Fibroblast of skin of left biceps (primary cell): ENCODE data around the gene HS3ST4.
"Not testable (repeated sequence)": the region's sequence is repeated elsewhere in the genome, so short reads cannot be mapped to it uniquely, and the experiment has no call there.

ENCODE experiments used
- DNase-seq, 2 experiments: peaks; one replicate each; pipeline ENCODE4 v3.0.0-alpha.2; 2013; ENCODE audit warnings: low read depth in 2 of 2

Gene HS3ST4

GRCh38 chr16:25988882-25989281, 297.1 kb downstream of the HS3ST4 start:
- no peak for DNase-seq

DNA sequence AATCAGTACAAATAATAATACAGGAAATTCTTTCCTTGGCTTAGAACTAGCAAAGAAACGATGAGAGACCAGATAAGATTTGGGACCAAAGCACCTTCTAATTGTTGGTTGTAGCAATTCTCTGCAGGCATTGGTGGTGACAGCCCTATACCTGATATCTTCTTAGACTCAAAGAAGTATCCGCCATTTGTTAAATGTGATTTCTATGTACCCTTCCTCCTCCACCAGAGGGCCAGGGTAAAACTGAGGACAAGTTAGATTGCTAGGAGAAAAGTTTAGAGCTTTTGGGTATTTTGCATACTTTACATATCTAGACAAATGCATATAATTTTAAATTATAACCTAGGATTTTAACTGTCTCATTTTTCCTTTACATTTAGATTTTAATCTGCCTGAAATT, 304.3 kb downstream of the HS3ST4 start:
- DNase-seq = no peak

DNA sequence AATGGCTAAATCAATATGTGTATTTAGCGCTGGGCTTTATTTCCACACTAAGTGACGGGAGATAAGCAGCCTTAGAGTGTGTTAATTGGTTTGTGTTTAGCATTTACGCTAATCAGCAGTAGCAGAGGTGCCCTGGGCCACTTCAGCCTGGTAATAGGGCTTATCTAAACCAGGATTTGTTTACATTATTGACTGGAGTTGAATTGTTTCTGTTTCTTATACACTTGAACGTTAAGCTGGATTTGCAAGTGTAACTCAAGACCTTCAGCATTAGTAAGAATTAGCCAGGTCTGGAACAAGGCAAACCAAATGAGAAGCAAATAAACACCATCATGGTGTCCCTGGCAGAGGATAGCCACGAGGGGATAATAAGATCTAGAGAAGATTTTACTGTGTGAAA, 313.6 kb downstream of the HS3ST4 start:
- DNase-seq = no peak

- no peak for DNase-seq
Observed at GRCh38 chr16:26012376-26012775, 320.6 kb downstream of the HS3ST4 start.

GRCh38 chr16:26015776-26016175, 324.0 kb downstream of the HS3ST4 start:
- no peak for DNase-seq

DNA sequence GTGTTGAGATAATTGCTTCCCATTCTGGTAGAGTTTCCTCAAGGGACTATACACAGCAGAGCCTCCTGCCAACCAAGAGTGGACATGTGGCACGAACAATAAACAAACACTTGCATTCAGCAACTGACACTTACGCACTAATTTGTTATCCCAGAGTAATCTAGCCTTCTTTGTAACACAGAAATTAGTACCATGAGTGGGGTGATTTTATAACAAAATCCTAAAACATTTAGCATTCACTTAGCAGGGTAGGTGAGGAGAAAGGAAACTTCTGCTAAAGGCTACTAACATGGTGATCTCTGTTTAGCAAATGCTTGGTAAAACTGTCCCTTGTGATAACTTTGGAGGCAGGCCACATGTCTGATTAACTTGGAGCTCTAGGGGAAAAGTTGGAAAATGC, 325.2 kb downstream of the HS3ST4 start:
- no peak for DNase-seq

GRCh38 chr16:26019381-26020242, 327.9 kb downstream of the HS3ST4 start:
- DNase-seq = no peak

DNA sequence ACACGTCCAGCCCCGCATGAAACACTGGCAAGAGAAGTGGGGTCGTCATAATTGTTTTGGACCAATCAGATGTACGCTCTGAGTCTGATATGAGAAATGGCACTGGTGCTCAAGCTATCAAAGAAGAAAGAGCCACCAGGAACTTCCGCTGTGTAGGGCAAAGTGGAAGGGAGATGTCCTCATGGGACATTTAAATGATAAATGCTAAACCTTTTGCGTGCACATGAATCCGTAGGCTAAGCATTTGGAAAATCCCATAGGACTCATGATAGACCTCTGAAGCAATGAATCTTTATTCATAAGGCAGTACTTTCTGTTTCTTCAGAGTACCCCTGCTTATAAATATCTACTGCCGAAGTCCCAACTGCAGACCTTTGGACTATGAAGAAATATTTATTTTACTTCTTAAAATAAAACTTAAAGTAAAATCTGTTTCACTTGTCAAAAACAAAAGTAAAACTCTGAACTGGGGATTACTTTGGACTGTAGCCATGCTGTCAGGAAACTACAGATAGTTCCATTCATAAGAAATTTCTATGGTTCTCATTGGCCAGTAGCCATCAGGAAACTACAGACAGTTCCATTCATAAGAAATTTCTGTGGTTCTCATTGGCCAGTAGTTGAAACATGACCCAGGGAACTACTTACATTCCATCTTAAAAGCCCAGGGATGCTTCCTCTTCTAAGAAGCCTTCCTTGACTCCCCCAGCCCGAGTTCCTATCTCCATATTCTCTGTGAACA, 335.1 kb downstream of the HS3ST4 start:
- DNase-seq = no peak

DNA sequence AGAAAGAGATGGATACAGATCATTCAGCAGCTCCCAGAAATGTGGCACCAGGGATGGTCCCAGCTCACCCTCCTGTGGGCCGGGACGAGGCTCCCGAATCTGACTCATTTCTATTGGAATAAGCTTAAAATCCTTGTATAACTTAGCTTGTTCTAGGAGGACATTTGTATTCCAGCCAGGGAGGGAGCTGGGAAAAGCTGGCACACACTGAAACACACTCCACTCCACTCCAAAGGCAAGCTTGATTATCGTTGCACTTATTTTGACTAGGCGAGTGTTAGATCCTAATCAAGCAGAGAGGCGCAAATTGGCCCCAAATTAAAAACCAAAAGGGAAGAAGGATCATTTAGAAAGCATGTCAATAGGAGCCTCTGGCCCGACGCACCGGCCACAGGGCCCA, 339.5 kb downstream of the HS3ST4 start:
- no peak for DNase-seq

DNA sequence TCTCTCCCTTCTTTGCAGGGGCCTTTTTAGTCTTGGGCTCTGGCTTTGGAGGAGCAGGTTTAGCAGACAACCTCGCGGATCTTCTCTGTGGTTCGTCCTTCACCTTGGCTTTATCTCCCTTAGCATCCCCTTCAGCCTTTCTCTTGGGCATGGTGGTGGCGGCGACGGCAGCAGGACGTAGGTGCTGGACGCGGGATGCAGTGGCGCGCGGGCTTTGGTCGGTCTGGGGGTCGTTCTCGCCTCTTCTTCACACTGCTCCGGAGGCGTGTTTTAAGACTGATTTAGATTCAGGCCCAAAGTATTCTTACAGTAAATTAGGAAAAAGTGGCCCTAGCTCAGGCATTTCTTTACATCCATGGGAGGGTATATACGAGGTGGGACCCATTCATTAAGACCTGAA, 340.9 kb downstream of the HS3ST4 start:
- not testable (repeated sequence) for DNase-seq

GRCh38 chr16:26041952-26042668, 350.4 kb downstream of the HS3ST4 start:
- no peak for DNase-seq

DNA sequence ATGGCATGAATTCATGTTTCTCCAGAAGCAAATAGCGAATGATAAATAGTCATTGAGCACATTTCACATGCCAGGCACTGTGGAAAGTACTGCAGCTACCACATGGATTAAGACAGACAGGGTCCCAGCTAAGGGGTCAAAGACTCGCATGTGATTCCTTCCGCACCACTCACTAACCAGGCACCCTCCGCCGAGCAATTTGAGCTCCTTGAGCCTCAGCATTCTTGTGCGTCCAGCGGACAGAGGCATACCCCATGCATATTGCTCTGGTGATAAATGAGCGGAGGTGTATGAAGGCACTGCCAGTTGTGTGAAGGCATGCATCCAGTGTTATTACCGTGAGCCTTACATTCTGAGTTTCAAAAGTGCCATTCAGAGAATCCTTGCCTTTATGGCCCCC, 358.7 kb downstream of the HS3ST4 start:
- no peak for DNase-seq

GRCh38 chr16:26051063-26051462, 359.3 kb downstream of the HS3ST4 start:
- no peak for DNase-seq

GRCh38 chr16:26053889-26054288, 362.1 kb downstream of the HS3ST4 start:
- no peak for DNase-seq

GRCh38 chr16:26058326-26058725, 366.6 kb downstream of the HS3ST4 start:
- DNase-seq = no peak

GRCh38 chr16:26070302-26071100, 378.7 kb downstream of the HS3ST4 start:
- no peak for DNase-seq

DNA sequence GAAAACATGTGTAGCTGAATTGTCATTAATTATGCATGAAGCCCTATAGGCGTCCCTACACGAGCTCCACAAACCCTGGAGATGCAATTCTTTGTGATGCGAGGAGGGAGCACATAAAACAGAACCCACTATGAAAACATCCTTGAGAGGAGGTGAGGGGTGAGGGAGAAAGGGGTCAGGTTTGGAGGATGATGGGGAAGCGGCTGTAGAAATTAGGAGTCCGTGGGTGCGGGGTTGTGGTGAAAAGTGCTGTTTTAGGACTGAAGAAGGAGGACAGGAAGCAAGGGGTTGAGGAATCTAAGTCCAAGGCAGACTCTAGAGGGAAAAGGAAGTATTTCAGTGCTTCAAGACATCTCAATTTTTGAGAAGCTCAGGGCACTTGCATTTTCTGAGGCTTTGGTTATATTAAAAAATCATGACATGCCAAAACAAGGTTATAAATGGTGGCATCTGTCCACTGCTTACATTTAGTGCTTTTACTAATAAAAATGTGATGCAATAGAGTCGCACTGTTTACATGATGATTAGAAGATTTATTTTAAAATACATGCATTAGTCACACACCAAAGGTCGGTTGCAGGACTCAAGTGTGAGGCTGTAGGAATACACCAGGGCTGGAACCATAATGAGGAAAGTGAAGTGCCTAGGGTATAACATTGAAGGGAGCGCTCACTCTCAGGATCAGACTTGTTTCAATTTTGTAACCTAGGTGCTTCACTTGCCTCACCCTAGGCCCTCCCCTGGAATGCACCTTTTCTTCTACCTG, 379.5 kb downstream of the HS3ST4 start:
- no peak for DNase-seq

- no peak for DNase-seq
Observed at GRCh38 chr16:26078716-26079355, 387.1 kb downstream of the HS3ST4 start.

GRCh38 chr16:26087091-26087490, 395.3 kb downstream of the HS3ST4 start:
- no peak for DNase-seq

GRCh38 chr16:26091511-26091910, 399.8 kb downstream of the HS3ST4 start:
- no peak for DNase-seq
